Keratinocyte (primary cell): ENCODE measurements around the gene EXOC3. TPM values are rescaled to one million over a fixed set of nuclear protein-coding genes. Genes with fewer than 3 reads are reported as not detected.
"Not testable (repeated sequence)": the region's sequence is repeated elsewhere in the genome, so short reads cannot be mapped to it uniquely, and the experiment has no call there.

ENCODE experiments used
- DNase-seq: peaks from one replicate; pipeline ENCODE4 v3.0.0-alpha.2; 2011; ENCODE audit warnings: low read depth, missing footprints, low spot score
- FAIRE-seq: peaks from 2 replicates; lab custom pipeline; 2011; peaks lifted over from hg19 to GRCh38; lab: Jason Lieb, UNC
- H2AFZ ChIP-seq: 2 replicates; pipeline ENCODE4 v1.6.0; 2012; ENCODE audit warnings: low read length, control low read depth, inconsistent platforms; ENCODE audit not compliant: control insufficient read depth
- H3K27ac ChIP-seq: 2 replicates; pipeline ENCODE4 v1.5.1; 2011; ENCODE audit warnings: low read length; ENCODE audit not compliant: control insufficient read depth, insufficient read depth
- H3K27me3 ChIP-seq: 3 replicates; pipeline ENCODE4 v1.6.0; 2011; ENCODE audit warnings: low read length; ENCODE audit not compliant: control insufficient read depth, insufficient read depth; ENCODE audit errors: extremely low read depth
- H3K36me3 ChIP-seq, 2 experiments: 2 replicates in 1 of 2; 3 replicates in 1 of 2; pipeline ENCODE4 v1.5.1; 2011; ENCODE audit warnings: low read length in 2 of 2, mild to moderate bottlenecking in 1 of 2; ENCODE audit not compliant: control insufficient read depth in 2 of 2, insufficient read depth in 2 of 2; ENCODE audit errors: extremely low read depth in 1 of 2
- H3K4me1 ChIP-seq: 3 replicates; pipeline ENCODE4 v1.5.1; 2011; ENCODE audit warnings: low read length; ENCODE audit not compliant: control insufficient read depth, insufficient read depth; ENCODE audit errors: extremely low read depth
- H3K4me2 ChIP-seq: 3 replicates; pipeline ENCODE4 v1.6.0; 2011; ENCODE audit warnings: low read depth, low read length; ENCODE audit not compliant: control insufficient read depth, insufficient read depth; ENCODE audit errors: extremely low read depth
- H3K4me3 ChIP-seq, 3 experiments: fragments of 200-600 bp in 1 of 3; sonication (generic) in 1 of 3; 2 replicates in 2 of 3; 3 replicates in 1 of 3; pipeline ENCODE4 v1.5.1; 2011 to 2016; ENCODE audit warnings: low read length in 3 of 3, mild to moderate bottlenecking in 3 of 3, control low read depth in 2 of 3, inconsistent platforms in 1 of 3, low read depth in 1 of 3, mixed read lengths in 1 of 3, mixed run types in 1 of 3, moderate library complexity in 1 of 3; ENCODE audit not compliant: control insufficient read depth in 2 of 3, insufficient read depth in 2 of 3; ENCODE audit errors: extremely low read depth in 1 of 3
- H3K79me2 ChIP-seq: 2 replicates; pipeline ENCODE4 v1.6.0; 2012; ENCODE audit warnings: low read length; ENCODE audit not compliant: control insufficient read depth, insufficient read depth
- H3K9ac ChIP-seq: 3 replicates; pipeline ENCODE4 v1.6.0; 2011; ENCODE audit warnings: low read length; ENCODE audit not compliant: control insufficient read depth, insufficient read depth; ENCODE audit errors: extremely low read depth
- H3K9me1 ChIP-seq: 3 replicates; pipeline ENCODE4 v1.6.0; 2011; ENCODE audit warnings: low read length; ENCODE audit not compliant: control insufficient read depth, insufficient read depth; ENCODE audit errors: extremely low read depth
- H3K9me3 ChIP-seq: 2 replicates; pipeline ENCODE4 v1.5.1; 2012; ENCODE audit warnings: low read depth, low read length; ENCODE audit not compliant: control insufficient read depth
- H4K20me1 ChIP-seq: 3 replicates; pipeline ENCODE4 v1.6.0; 2011; ENCODE audit warnings: low read length; ENCODE audit not compliant: control insufficient read depth, insufficient read depth; ENCODE audit errors: extremely low read depth
- CTCF ChIP-seq, 3 experiments: IDR thresholded peaks in 1 of 3; conservative IDR thresholded peaks in 1 of 3; optimal IDR thresholded peaks in 1 of 3; 2 replicates in 2 of 3; 3 replicates in 1 of 3; pipeline versions ENCODE3 to v1.5.1; 2011; ENCODE audit warnings: low read length in 3 of 3, mild to moderate bottlenecking in 3 of 3, moderate library complexity in 2 of 3, control low read depth in 1 of 3, inconsistent platforms in 1 of 3; ENCODE audit not compliant: insufficient read depth in 2 of 3; ENCODE audit errors: extremely low read depth in 1 of 3
- EZH2 ChIP-seq: IDR thresholded peaks from one replicate; pipeline ENCODE4 v1.6.1; 2012; ENCODE audit warnings: inconsistent platforms, mild to moderate bottlenecking, low read length, moderate library complexity
- dilution Hi-C: fragments of 300-500 bp; cut with MboI; formaldehyde crosslinking; loops from one replicate; pipeline ENCODE4 v1.7.0; 2020; ENCODE audit warnings: low sequenced_read_pairs; ENCODE audit not compliant: extremely low pct_ligation_motif_present
- polyA plus RNA-seq, 5 experiments: library from polyadenylated mRNA; depleted of rRNA in 3 of 5; stranded (reverse) in 3 of 5; stranded (forward) in 1 of 5; unstranded in 1 of 5; fragments of >200 nt; gene quantifications; 1 replicate in 1 of 5; 2 replicates in 3 of 5; 3 replicates in 1 of 5; pipeline versions ENCODE4 v1.2.1 to v1.2.3, GENCODE V29; 2011 to 2012; ENCODE audit warnings: missing spikeins in 2 of 5, low read depth in 1 of 5, low replicate concordance in 1 of 5

Gene EXOC3
- polyA plus RNA-seq, 1 donor (not counting 4 experiments of a cell fraction or from before 2014, with no cell fraction given) = 14.2 TPM

- H3K4me1 ChIP-seq = peaks cover 16% of the 10 kb centered on the region
- H3K4me2 ChIP-seq = no peak overlapping the region
- H3K79me2 ChIP-seq = no peaks in the 10 kb centered on the region
- H3K27me3 ChIP-seq = no peaks in the 10 kb centered on the region
- no peaks in the 10 kb centered on the region for H3K36me3 ChIP-seq
- H2AFZ ChIP-seq = no peak overlapping the region
- H3K9ac ChIP-seq = no peak overlapping the region
- FAIRE-seq (no peak), DNase-seq (no peak)
- no peaks in the 10 kb centered on the region for H3K9me1 ChIP-seq
- H4K20me1 ChIP-seq = no peaks in the 10 kb centered on the region
- no peak overlapping the region for H3K4me3 ChIP-seq
- TF ChIP-seq CTCF (optimal IDR thresholded peaks at IDR 0.05 in 1 of 3, IDR thresholded peaks at IDR 0.05 in 1 of 3, conservative IDR thresholded peaks at IDR 0.05 in 1 of 3; ENCODE audit: extremely low read depth in 1 of 3, insufficient read depth in 2 of 3, low read length in 3 of 3) = no peak
- TF ChIP-seq EZH2 = no peak
- H3K9me3 ChIP-seq = no peaks in the 10 kb centered on the region
- dilution Hi-C loops = no loop called here
- no peak overlapping the region for H3K27ac ChIP-seq
Measured at GRCh38 chr5:411728-412127, 31.2 kb upstream of the EXOC3 start.

- H2AFZ ChIP-seq, H4K20me1 ChIP-seq, H3K79me2 ChIP-seq, H3K4me2 ChIP-seq, H3K36me3 ChIP-seq, H3K9me3 ChIP-seq, H3K4me3 ChIP-seq, FAIRE-seq, H3K27ac ChIP-seq, DNase-seq, H3K4me1 ChIP-seq, H3K9me1 ChIP-seq, H3K9ac ChIP-seq, dilution Hi-C loops, H3K27me3 ChIP-seq: not testable (repeated sequence)
Measured at GRCh38 chr5:414991-415927, 27.7 kb upstream of the EXOC3 start.
